Umbilical cord (tissue), 2 donors: ENCODE data around the gene AFF3. TPM values are rescaled to one million over a fixed set of nuclear protein-coding genes. Genes with fewer than 3 reads are reported as not detected.
A peak's percentile ranks its signal among the peaks of the same experiment; 100 is the strongest.

ENCODE experiments used
- DNase-seq: peaks from one replicate; pipeline ENCODE4 v3.0.0-alpha.2; 2015; ENCODE audit warnings: low spot score
- total RNA-seq: library from RNA; depleted of rRNA; stranded (reverse); fragments of >200 nt; gene quantifications from one replicate; pipeline ENCODE4 v1.2.3, GENCODE V29; 2014; ENCODE audit warnings: low replicate concordance; ENCODE audit not compliant: insufficient read depth

AFF3 gene
- total RNA-seq, 1 donor from 2014 or later = 22.1 TPM

DNA sequence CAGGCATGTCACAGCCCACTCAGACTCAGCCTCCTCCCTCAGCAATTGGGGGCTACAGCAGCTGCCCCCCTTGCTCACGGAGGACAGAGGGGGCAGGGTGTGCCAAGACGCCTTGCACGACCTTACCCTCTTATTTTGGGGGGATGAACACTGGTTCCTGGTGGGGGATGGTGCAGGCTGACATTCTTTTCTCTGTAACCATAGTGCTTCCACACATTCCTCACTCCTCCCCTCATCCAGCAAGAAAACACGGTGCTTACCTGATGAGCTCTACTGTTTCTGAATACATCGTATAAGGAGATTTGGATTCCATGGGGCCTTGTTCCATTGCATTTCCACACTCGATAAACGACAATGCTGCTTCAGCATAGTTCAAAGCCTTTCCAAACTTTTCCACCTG is 577.2 kb downstream of the AFF3 start:
- DNase-seq = no peak

DNA sequence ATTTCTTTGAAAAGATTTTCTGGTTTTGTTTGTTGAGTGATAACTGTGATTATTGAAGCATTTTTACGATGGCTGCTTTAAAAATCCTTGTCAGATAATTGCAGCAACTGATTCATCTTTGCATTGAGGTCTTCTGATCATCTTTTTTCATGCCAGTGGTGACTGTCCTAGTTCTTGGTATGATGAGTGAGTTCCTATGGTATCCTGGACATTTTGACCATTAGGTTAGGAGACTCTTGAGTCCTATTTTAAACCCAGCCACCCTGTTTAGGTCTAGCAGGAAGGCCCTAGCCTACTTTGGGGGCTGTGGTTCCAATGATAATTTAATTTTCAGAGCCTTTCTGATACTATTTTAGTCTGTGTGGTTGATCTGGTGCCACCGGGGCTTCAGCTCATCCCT is 579.9 kb downstream of the AFF3 start:
- DNase-seq = no peak

DNA sequence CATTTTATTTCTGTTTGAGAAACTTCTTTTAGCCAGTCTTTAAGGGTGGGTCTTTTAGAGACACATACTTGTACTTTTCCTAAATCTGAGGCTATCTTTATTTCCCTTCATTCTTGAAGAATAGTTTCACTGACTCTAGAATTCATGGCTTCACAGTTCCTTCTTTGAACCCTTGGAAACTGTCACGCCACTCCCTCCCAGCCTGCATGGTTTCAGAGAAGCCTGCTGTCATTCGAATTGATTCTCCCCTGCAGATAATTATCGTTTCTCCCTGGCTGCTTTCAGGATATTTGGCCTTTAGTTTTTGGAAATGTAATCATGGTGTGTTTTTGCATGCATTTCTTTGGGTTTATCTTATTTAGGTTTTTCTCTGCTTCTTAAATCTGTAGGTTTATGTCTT is 580.6 kb downstream of the AFF3 start:
- DNase-seq = no peak

DNA sequence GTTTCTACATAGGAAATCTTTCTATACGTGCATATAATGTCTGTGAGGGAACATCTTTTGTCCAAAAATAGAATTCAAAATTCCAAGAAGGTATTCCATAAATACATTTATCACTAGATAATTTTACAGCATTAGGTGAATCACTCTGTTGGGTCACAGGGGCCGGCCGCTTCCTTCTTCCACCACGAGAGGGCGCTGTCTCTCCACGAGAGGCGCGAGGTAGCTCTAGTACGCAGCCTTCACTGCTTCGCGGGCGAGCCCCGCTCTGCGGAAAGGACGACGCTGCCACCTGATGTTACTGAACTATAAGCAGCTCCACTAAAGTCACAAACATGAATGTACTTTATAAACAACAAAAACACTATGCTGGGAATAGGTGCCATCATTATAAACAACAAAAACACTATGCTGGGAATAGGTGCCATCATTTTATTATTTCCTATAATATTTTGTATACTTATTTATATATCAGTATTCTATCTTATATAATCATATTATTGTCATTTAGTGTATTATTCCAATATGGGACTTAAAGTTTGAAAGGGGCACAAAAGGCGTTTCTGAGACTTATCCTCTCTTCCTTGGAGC is 583.2 kb downstream of the AFF3 start:
- peak; percentile 75 for DNase-seq

DNA sequence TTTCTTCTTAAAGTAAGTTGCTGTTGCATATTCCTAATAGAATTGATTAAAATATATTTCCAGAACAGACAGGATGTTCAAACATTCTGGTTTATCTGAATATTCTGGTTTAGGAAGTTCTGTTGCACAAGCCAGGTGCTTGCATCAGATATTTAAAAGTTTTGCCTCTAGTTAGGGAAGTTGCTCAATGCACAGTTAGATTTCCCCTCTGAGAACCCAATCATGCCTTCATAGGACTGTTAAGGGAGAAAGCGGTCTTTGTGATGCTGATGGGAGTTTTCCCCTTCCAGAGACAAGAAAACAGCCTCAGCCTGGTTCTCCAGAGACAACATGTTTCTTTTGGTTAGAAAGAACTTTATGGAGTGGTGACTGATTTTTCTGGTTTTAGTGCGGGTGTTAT is 587.0 kb downstream of the AFF3 start:
- no peak for DNase-seq

DNA sequence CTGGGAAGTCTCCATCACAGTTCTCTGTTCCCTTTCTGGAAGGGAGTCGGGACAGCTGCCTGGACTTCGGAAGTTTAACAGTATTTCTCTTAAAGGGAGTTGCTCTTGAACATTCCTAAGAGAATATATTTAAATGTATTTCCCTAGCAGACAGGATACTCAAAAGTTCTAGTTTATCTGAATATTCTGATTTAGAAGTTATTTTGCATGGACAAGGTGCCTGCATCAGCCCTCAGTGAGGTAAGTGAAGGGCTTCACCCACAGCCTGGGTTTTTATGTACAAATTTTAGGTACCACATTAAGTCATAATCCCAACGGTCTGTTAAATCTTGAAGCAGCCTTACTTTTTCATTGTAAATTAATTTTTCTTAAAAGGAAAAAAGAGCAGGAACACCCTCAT is 587.5 kb downstream of the AFF3 start:
- DNase-seq = no peak

DNA sequence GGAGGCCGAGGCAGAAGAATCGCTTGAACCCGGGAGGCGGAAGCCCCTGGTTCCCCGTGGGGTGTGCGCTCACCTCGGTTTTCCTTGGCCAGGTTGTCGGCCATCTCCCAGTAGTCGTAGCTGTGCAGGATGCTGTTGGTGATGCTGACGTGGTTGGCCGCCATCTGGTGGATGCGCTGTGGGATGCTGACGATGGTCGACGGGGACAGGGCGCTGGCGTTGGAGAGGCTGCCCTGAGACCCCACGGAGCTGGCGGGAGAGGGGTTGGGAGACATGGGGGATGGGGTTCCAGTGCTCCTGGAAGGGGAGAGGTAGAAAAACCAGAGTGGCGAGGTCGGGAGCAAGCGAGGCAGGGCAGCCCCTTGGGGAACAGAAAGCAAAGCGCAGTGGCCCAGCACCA is 588.2 kb downstream of the AFF3 start:
- no peak for DNase-seq

DNA sequence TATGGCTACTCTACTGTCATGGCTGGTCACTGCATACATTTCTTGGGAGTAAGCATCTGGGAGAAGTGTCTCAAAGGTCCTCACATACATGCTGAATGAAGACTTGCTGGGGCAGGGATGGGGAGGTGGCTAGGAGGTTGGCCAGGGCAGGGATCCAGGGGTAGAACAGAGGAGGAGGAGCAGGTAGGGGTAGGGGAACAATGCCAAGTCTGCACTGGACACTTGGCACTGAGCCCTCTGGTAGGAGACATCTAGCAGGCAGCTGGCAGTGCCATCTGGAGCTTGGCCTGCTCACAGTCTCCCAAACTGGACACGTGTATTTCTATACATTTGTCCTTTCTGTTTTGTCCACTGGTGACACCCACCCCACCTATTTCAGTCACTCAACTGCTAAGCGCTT is 589.9 kb downstream of the AFF3 start:
- DNase-seq = no peak

DNA sequence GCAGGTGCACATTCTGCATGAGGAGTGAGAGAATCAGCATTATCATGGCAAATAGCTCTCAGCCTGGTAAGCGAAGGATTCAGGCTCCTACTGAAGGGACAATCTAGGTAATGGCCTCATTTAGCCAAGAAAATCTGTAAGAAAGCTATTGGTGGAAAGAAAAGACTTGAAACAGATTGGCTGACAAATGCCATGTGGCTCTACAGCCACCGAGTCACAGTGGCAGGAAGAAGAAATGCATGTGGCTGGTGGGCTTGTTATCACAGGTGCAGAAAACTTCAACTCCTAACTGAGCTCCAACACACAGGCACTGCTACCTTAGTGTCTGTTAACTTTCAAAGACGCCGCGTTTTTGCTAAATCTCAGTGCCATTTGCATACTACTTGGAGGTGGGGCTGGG is 592.0 kb downstream of the AFF3 start:
- no peak for DNase-seq

DNA sequence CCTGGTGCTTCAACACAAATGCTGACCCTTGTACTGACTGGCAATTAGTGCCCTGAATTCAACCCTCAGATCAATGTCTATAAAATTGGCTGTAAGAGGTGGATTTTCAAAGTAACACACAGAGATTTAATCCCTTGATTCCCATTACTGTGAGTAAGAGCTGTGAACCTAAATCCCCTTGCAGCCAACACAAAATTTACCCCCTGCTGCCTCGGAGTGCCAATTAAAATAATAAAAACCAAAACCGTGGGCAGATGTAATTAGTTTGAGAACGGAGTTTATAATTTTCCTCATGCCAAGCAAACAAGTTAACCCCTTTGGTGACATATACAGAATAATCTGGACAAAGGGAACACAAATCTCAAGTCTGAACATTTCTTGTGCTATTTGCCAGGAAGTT is 596.8 kb downstream of the AFF3 start:
- DNase-seq = no peak

DNA sequence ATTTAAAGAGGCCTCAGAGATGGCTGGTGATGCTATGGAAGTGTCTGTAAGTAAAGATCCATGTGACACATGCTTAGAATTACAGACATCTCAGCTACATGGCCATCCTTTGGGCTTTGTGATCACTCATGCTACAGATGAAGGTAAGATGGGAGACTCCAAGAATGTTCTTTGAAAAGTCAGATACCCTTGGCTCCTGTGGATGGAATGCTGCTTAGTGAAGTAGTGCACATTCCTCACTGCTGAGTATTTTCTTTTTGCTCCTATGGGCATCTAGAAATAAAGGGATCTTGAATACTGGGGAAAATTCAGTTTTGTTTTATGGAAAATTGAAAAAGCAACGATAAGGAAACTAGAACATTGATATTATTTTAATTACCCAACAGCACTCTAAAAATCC is 597.3 kb downstream of the AFF3 start:
- DNase-seq = no peak

DNA sequence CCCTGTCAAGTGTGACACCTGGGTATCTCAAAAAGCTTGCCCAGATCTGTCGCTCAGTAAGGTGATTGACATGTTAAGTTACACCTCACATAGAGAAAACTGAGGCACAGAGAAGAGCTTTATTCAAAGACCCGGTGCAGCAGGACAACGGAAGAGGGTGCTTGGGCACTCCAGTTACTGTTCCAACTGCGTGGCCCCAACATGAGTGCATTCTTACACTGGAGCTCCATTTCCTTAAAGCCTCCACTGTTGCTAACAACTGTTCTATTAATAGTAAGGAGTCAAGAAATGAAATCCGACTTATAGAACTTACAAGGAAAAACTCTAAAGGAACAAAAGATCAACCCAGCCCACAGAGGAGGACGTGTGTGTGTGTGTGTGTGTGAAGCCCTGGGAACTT is 597.8 kb downstream of the AFF3 start:
- DNase-seq = no peak

DNA sequence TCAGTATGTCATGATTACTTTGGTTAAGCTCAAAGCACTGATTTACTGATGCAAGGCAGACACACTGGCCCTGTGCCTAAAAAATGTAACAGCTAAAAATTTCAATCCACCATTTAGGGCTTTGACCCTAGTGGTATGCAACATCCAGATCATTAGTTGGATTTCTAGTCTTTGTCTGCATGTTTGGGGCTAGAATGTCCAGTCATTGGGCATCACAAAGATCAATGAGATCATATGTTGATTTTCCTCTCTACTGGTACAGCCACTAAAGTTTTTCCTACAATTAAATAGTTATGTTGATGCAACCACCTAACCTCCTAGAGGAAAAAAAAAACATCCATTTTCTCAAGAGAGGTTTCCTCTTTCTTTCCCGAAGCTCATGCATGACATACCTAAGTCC is 599.1 kb downstream of the AFF3 start:
- peak; percentile 18 for DNase-seq

DNA sequence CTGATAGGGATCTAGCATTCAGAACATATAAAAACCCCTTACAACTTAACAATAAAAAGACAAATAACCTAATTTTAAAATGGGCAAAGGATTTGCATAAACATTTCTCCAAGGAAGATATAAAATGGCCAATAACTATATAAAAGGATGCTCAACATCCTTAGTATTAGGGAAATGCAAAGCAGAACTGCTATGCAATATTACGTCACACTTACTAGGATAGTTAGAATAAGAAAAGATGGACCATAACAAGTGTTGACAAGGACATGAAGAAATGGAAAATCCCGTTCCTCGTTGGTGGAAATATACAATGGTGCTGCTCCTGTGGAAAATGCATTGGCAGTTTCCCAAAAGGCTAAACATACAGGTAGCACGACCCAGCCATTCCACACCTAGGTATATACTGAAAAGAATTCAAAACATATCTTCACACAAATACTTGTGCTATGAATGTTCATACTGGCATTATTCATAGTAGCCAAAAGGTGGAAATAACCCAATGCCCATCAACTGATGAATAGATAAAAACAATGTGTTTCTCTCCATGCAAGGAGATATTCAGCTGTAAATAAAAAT is 604.4 kb downstream of the AFF3 start:
- DNase-seq = no peak

DNA sequence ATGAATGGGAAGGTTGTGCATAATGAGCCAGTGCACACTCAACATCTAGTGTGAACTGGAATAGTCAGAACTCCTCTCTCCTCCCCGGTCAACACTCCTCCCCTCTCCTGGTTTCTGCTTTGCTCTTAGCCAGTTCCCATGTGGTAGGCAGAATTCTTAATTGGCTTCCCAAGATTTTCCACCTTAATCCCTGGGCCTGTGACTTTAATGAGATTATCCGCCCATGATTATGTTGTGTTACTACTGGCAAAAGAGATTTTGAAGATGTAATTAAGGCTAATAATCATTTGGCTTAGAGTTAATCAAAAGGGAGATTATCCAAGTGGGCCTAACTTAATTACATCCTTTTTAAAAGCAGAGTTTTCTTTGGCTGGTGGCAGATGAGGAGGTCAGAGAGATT is 618.3 kb downstream of the AFF3 start:
- DNase-seq = no peak

DNA sequence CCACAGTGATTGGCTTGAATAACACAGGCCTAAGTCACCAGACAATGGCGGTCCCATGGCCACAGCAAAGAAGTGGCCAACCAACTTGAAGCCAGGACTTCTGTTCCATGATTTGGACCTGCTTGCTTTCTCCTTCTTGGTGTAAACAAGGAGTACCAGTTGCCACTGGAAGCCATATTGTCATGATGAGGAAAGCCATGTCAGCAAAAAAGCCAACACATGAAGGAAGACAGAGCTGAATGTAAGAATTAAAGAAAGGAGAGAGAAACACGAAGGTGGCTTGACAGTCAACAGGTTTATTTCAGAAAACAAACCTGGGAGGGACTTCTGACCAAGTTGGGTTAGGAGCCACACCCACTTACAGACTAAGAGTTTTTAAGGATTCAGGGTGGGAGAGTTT is 620.2 kb downstream of the AFF3 start:
- DNase-seq = no peak

DNA sequence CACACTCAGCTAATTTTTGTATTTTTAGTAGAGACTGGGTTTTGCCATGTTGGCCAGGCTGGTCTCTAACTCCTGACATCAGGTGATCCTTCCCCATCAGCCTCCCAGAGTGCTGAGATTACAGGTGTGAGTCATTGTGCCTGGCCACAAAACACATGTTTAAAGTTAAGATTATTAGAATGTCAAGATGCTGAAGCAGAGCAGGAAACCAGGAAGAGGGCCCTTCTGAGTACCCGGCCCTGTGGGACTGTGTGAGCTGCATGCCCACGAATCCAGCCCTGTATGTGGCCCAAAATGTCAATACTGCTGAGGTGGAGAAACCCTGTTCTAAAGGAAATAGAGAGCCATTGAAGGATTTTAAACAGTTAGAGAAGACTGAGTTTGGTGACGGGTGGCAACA is 621.6 kb downstream of the AFF3 start:
- DNase-seq = no peak

DNA sequence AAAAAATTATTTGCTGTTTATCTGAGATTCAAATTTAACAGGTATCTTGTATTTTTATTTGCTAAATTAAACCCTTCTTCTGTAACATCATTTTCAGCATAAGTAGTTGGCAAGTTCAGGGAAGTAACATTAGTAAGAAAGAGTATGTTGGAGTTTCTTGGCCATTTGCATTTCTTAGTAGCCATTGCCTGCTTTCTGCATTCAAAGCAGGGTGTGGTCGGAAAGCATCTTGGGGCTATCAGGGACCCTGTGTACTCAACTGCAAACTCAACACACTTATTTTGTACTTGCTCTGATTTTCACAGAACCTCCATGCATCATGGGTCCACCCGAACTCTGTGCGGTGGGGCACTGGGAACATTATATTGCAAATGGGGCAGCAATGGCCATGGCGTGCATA is 622.2 kb downstream of the AFF3 start:
- DNase-seq = no peak

DNA sequence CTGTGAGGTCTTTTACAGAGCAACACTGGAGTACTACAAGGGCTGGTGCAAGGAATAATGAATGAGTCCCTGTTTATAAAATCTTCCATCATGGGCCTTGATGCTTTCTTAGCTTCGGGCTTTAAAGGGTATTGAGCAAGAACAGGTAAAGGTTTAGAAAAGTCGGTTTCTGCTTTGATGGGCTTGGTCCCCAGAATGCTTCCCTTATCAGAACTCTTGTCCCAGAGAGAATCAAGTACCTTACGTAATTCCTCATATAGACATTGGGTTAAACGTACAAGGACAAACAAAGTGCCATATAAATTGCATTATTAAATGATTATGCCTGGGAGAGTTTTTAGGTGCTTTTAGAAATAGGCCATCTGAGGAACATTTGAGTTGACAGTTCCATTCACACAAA is 628.0 kb downstream of the AFF3 start:
- no peak for DNase-seq

DNA sequence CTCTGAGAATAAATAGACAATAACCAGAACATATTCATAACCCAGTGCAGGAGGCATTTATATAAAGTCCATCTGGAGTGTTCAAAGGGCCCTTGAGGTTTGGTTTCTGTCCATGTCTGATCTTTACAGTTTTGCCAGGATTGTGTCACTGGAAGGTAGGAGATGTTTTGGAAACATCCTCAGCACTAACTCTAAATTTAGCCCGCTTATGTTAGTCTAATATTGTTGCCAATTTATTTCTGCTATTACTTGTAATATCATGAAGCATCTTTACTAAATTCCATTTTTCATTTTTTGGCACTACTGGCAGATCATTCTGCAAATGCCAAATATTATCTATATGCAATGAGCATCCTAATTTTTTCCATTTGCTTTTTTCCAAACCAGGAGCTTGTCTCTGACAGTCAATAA is 630.2 kb downstream of the AFF3 start:
- peak; percentile 57 for DNase-seq

DNA sequence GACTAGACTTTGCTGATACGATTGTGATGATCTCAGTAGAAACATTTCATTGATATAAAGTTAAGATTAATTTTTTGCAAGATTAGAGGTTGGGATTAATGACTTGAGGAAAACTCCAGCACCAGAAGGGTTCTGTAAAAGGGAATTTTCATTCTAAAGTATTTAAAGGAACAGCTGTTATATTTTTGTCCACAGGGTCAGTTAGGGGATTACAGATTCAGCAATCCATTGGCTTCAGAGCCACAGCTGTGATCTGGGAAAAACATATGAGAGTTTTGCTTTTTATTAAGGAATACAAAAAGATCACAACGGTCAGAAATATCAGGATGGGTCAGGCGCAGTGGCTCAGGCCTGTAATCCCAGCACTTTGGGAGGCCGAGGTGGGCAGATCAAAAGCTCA is 633.0 kb downstream of the AFF3 start:
- DNase-seq = no peak

DNA sequence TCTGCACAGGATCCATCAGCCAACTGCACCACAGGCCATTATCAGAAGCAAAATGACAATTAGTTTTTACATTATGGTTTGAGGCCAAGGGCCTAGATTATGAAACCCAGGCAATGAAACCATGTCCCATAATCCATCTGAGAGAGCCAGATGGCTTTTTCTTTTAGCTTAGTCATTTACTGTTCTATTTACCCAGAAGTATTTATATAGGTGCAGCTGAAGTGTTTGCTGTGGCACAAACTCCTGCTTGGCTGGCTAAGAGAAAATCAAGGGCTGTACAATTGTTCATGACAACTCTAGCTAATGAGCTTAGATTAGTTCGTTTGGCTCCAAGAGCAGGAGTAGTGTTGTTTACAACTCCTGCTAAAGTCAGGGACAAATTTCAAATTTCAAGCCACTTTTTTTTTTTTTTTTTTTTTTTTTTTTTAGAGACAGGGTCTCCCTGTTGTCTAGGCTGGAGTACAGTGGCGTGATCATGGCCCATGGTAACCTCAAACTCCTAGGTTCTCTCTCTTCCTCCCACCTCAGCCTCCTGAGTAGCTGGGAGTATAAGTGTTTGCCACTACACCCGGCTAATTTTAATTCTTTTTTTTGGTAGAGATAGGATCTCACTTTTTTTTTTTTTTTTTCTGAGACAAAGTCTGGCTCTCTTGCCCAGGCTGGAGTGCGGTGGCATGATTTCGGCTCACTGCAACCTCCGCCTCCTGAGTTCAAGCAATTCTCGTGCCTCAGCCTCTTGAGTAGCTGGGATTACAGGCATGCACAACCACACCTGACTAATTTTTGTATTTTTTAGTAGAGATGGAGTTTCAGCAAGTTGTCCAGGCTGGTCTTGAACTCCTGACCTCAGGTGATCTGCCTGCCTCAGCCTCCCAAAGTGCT is 634.2 kb downstream of the AFF3 start:
- no peak for DNase-seq
